Measurements from ENCODE around the gene CD180.

Gene CD180

DNA sequence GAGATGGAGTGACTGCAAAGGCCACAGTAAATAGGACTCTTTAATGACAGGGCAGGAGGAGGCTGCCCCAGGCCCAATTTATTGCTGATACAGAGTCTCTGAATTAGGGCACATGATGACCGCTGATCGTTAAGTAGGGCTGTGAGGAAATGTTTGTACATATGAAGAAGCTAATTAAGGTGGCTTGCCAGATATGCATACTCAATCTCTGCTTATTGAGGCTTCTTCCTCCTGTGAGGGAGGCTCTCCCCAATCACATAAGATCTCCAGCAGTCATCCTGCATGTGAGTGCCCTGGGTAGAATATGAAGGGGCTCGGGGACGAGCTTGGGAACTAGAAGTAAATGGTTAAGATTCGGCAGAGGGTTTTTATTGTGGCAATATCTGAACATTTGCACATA lies 8.2 kb upstream of the CD180 start:
- TF ChIP-seq, protein P1, sequence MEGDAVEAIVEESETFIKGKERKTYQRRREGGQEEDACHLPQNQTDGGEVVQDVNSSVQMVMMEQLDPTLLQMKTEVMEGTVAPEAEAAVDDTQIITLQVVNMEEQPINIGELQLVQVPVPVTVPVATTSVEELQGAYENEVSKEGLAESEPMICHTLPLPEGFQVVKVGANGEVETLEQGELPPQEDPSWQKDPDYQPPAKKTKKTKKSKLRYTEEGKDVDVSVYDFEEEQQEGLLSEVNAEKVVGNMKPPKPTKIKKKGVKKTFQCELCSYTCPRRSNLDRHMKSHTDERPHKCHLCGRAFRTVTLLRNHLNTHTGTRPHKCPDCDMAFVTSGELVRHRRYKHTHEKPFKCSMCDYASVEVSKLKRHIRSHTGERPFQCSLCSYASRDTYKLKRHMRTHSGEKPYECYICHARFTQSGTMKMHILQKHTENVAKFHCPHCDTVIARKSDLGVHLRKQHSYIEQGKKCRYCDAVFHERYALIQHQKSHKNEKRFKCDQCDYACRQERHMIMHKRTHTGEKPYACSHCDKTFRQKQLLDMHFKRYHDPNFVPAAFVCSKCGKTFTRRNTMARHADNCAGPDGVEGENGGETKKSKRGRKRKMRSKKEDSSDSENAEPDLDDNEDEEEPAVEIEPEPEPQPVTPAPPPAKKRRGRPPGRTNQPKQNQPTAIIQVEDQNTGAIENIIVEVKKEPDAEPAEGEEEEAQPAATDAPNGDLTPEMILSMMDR (IDR thresholded peaks at IDR 0.05; ENCODE audit: low read depth, low read length, missing control alignments), result no peak
- DNase-seq (ENCODE audit: extremely low read depth, low read depth), result no peak
- H3K4me3 ChIP-seq (replicated peaks; ENCODE audit: low read depth, low read length), result no peak overlapping the region

DNA sequence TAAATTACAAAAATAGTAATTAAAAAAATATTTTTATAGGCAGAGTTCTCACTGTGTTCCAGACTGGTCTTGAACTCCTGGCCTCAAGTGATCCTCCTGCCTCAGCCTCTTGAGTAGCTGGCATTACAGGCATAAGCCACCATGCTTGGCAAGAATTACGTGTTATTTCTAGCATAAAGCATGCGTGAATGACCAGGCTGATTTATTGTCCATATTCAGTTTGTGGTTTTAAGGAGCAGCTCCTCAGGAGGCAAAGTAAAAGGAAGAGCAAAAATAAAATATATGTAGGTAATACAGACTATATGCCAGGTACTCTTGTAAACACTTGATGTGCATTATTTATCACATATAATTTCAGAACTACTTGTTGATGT lies 7.1 kb upstream of the CD180 start:
- no peak overlapping the region for H3K4me3 ChIP-seq (replicated peaks; ENCODE audit: low read depth, low read length)
- TF ChIP-seq, protein P1 (IDR thresholded peaks at IDR 0.05; ENCODE audit: low read depth, low read length, missing control alignments), result no peak
- no peak for DNase-seq (ENCODE audit: extremely low read depth, low read depth)

DNA sequence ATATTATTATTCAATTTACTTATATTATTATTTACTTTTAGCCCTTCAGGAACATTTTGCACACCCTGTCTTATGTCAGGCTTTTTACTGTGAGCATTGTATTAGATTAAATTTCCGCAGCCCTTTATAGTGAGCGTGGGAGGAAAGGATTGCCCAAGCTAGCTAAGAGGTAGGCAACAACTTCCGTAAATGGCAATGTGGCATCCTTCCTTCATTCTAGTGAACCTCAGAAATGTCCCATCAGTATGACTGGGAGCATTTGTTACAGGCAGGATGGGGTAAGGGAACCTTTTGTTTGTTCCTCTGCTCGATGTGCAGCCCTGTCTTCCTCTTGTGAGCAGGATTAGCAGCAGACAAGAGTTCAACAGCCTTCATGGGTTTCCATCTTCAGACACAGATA lies 6.2 kb upstream of the CD180 start:
- H3K4me3 ChIP-seq (replicated peaks; ENCODE audit: low read depth, low read length), result no peak overlapping the region

DNA sequence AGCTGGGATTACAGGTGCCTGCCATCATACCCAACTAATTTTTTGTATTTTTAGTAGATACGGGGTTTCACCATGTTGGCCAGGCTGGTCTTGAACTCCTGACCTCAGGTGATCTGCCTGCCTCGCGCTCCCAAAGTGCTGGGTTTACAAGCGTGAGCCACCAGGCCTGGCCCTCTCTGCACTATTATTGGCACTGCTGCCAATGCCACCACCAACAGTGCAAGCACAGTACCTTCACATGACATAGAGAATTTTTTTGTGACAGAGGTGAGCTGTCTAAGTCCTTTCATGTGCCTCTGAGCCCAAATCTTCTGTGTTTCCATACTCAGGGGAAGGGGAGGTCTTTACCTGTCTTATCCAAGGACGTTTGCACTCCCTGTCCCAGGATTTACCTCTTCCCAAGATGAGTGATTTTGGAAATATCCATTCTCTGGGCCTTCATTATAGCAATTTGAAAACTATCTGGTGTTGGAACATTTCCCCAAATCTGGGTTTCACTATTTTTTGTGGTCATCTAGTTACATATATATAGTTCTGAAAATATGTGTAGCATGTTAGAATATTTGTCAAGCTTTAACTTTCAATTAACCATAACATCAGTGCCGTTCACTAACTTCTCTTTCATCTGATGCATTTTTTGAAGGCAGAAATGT lies 5.4 kb upstream of the CD180 start:
- H3K4me3 ChIP-seq (replicated peaks; ENCODE audit: low read depth, low read length), result no peak overlapping the region
- DNase-seq (ENCODE audit: extremely low read depth, low read depth), result no peak
- TF ChIP-seq, protein P1 (IDR thresholded peaks at IDR 0.05; ENCODE audit: low read depth, low read length, missing control alignments), result no peak

More for the DNA sequence above, 6.2 kb upstream of the CD180 start:
- TF ChIP-seq, protein P1 (IDR thresholded peaks at IDR 0.05; ENCODE audit: low read depth, low read length, missing control alignments), result no peak
- no peak for DNase-seq (ENCODE audit: extremely low read depth, low read depth)

DNA sequence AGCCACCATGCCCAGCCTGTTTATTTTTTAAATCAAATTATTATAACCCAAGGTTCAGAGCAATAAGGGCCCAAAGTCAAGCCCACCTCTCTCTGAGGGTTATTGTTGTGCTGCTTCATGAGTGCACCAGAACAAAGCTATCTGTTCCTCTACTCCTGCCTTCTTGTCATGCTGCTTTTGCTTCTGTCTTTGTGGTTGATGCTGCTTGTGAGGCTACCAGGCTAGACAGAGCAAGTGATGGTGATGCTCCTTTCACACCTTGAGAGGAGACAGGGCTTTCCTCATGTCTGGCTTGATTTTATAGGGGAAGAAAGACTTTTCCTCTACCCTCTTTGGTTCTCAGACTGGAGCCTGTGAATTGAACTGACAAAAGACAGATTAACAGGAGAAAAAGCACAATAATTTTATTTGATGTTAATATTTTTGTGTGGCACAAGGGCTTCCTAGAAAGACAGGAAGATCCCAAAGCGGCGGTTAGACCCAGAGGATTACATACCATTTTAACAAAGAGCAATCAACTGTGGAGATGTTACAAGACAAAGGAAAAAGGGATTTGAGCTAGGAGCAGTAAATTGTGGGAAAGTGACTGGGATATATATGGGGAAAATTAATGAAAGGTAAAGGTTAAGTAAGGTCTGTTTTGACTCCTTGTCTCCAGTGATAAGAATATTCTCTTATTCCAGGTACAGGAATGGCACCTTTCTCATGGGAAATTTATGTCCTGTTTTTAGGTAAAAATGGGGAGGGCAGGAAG lies 4.4 kb upstream of the CD180 start:
- TF ChIP-seq, protein P1 (IDR thresholded peaks at IDR 0.05; ENCODE audit: low read depth, low read length, missing control alignments), result no peak
- no peak for DNase-seq (ENCODE audit: extremely low read depth, low read depth)
- no peak overlapping the region for H3K4me3 ChIP-seq (replicated peaks; ENCODE audit: low read depth, low read length)

DNA sequence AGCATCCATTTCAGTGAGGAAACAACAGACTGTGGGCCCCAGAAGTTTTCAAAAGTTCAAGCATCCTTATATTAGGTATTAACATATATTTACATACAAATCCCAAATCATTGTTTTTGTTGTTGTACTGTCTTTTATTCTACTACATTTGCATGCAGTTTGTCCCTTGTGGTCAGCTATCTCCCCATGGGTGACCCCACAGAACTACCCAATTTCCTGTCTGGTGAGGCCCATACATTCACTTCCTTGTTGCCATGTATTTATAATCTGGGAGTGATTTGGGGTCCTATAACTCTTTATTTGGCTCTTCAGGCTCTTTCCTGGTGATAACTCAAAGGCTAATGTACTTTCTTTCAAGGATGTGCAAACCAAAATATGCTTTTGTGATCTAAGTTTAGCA lies 3.3 kb upstream of the CD180 start:
- DNase-seq (ENCODE audit: extremely low read depth, low read depth), result no peak
- TF ChIP-seq, protein P1 (IDR thresholded peaks at IDR 0.05; ENCODE audit: low read depth, low read length, missing control alignments), result no peak
- H3K4me3 ChIP-seq (replicated peaks; ENCODE audit: low read depth, low read length), result no peak overlapping the region
